HG02973 (cell line): ENCODE results near the gene HIVEP3.

ENCODE experiments used
- ATAC-seq: cut with Tn5 transposase; IDR thresholded peaks from one replicate; pipeline ENCODE4 v1.9.1; 2021; ENCODE audit warnings: moderate library complexity; ENCODE audit not compliant: unreplicated experiment

HIVEP3 gene

DNA sequence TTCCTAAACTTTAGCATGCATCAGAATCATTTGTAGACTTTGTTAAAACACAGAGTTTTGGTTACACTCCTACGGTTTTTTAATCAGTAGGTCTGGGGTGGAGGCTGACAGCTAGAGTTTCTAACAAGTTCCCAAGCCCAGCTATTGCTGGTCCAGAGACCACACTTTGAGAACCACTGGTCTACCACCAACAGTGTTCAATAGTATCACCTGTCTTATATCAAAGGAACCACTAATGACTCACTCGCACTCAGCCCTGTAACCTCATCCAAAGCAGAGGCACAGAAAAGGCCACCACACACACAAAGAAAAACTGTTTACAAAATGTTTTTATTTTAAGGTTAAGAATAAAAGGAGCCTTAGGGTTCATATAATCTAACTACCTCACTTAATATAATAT lies 68.7 kb downstream of the HIVEP3 start:
- ATAC-seq: no peak

DNA sequence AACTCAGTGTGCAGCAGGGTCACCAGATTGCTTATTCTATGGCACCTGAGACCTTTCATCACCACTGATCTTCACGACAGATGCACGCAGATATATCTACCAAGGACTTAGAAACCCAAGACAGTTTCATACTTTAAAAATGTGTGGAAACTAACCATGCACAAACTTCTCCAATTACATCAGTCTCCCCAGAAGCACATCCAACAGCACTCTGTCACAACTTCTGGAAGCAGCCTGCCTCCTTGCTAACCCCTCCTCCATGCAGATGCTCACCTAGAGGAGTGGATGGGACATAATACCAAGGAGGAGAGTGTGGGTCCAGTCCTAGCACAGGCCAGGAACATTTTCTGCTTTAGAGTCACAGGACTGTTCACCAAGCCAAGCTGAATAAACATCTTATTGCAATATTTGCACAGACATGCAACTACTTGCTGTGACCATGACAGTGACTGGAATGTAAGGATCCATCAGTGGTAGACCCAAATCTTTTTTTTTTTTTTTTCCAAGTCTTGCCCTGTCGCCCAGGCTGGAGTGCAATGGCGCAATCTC lies 69.4 kb downstream of the HIVEP3 start:
- no peak for ATAC-seq

DNA sequence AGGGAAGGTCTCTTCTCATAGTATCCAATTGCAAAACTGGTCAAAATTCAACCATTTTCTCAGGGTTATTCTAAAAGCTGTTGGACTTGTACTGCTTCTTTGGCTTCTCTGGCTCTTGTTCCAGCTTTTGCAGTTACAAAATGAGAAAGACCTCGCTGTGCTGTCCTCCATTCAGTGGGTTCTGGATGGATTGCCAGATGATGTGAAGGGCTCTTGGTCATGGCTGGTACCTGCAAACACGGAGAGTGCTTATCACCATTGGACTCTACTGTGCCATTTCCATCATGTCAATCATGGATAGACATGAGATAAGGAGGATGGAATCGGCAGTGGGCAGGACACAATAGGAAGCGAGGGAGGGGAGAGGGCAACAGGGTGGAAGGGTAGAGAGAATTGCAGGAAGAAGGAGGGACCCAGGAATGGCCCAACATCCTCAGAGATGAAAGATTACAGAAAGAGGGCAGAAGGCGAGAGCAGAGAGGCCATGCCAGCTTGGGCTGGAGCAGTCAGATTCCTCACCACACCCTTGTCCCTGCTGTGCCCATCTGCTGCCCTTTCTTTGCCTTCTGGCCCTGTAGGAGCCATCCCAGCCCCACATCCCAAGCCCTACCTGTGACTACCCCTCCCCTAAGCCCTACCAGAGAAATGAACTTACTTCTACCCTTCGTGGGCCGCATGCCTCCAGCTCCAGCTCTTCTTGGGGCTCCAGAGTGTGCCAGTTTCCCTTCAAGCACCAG lies 70.3 kb downstream of the HIVEP3 start:
- no peak for ATAC-seq

- no peak for ATAC-seq
These were observed 71.0 kb downstream of the HIVEP3 start for GRCh38 chr1:41847733-41848132.

- no peak for ATAC-seq
These were observed 71.9 kb downstream of the HIVEP3 start for GRCh38 chr1:41846625-41847405.

- ATAC-seq: no peak
These were observed 73.9 kb downstream of the HIVEP3 start for GRCh38 chr1:41844781-41845272.

DNA sequence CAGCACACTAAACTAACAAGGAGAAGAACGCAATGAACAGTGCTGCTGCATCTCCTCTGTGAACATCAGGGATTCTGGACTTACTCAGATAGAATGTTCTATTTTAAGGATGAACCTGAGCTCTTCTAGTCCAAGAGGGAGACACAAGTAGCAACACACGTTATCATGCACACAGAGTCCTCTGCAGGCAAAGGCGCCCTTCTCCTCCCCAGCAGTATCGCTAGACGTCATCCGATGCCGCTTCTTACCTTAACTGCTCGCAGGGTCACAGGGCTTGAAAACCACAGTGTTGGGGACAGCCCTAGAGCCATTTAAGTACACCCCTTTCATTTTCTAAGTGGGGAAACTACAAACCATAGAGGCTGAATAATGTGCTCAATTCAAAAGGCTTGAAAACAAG lies 74.5 kb downstream of the HIVEP3 start:
- ATAC-seq: no peak

GRCh38 chr1:41842993-41843755 lies 75.5 kb downstream of the HIVEP3 start:
- ATAC-seq: no peak

DNA sequence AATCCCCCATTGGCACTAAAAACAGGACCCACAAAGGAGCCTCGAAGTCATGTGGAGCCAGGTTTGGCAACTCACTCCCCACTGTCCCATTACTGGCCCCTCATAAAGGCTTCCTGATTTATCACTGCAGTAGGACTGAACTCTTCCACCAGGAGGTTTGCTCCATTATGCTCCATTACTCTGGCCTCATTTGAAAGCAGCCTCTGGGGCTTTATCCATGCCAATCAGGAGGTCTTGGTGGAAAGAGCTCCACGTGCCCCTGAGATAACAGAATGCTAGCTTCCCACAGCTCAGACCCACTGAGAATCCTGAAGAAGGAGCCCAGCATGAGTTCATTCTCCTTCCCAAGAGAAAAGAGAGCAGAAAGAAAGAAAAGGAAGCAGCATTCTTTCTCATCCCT lies 76.4 kb downstream of the HIVEP3 start:
- ATAC-seq: no peak

DNA sequence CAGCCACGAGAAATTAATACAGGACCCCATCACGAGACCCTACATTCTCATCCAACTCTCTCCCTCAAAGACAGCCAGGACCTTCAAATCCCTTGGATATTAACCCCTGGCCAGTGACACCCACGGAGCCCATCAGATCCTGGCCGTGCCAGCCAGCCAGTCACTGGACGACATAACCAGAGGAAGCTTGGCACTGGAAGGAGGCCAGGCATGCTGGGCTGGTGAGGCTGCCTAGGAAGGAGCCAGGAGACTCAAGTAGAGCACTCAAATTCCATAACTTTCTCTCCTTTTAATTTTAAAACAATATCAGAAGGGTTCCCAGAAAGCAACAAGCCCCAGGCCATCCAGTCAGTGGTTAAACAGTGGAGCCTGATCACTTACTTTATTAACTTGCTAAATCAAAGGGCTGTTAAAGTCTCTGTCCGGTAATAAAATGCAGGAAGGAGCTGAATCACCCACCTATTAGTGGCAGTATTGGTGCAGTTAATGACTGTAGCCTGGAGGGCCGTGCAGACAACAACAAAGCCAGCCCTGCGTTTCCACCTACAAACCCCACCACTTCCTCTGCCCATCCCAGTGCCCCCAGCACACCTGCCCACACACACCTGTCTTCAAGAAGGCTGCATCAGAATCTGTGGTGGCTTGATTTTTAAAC lies 78.0 kb downstream of the HIVEP3 start:
- ATAC-seq: no peak

DNA sequence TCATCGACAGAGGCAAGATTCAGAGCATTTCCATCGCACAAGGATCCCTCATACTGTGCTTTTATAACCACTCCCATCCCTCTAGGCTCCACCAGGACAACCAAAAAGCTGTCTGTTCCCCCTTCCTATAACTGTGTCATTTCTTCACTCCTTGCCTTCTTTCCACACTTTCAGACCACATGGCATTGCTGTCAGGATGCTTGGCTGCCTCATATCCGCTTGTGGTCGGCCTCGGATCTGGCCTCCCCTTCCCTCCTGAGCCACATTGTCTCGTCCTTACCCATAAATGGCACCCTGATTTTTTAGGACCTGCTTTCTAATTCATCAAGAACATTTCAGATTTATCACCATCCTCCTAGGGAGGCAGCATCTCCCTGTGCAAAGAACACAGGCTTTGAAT lies 80.5 kb downstream of the HIVEP3 start:
- no peak for ATAC-seq

GRCh38 chr1:41837691-41838090 lies 81.0 kb downstream of the HIVEP3 start:
- no peak for ATAC-seq

GRCh38 chr1:41835485-41835884 lies 83.2 kb downstream of the HIVEP3 start:
- no peak for ATAC-seq

- no peak for ATAC-seq
These were observed 85.2 kb downstream of the HIVEP3 start for GRCh38 chr1:41833519-41834000.

- no peak for ATAC-seq
These were observed 88.0 kb downstream of the HIVEP3 start for GRCh38 chr1:41830726-41831125.

DNA sequence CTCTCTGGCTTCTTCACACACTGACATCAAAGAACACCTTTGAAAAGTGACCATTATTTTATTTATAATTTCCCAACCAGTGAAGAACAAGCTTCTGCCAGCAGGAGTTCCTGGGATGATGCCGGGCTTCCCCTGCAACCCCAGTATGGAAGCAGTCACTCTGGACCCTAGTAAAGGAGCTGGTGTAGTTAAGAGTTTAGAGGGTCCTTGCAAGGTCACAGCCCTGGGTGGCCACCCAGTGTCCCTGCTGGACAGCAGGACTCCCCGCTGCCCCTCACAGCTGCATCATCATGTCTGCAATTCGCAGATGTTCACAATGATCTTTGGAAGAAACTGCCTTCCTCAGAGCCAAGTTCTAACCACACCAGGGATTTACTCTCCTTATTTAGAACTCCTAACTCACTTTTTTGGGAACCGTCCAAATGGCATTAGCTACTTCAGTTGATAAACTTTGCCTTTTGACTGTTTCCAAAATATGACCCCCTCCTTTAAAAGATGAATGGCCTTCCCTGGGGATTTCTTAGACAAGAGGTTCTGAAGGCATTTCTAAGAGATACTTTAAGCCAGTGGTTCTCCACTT lies 90.6 kb downstream of the HIVEP3 start:
- ATAC-seq: no peak

- no peak for ATAC-seq
These were observed 95.3 kb downstream of the HIVEP3 start for GRCh38 chr1:41823471-41823870.

GRCh38 chr1:41822866-41823265 lies 95.9 kb downstream of the HIVEP3 start:
- no peak for ATAC-seq

DNA sequence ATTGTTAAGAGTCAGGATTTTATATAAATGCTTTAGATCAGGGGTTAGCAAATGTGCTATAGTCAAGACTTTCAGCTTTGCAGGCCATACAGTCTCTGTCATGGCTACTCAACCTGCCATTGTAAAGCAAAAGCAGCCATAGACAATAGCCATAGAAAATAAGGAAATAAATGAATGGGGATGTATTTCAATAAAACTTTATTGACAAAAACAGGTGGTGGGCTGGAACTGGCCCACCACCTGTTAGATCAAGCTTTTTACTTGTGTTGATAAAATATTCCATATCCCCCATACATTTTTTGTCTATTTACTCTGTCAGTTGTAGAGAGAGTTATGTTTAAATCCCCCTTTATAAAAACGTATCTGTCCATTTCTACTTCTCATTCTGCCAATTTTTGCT lies 98.9 kb downstream of the HIVEP3 start:
- no peak for ATAC-seq

DNA sequence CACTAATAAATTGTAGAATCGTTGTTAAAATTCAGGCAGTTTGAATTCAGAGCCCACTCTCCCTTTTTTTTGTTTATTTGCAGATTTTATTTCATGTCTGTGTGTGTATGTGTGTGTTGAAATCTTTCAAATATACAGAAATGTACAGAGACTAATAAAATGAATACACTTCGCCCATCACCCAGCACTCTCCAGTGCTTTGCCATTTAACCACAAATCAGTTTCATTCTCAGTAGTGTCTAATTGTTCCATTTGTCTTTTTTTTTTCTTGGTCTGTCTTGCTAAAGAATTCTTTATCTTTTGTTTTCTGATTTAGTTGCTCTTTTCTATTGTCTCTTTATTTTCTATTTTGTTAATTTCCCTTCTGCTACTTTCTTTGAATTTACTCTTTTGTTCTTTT lies 99.7 kb downstream of the HIVEP3 start:
- no peak for ATAC-seq
